Ishikawa (cell line): ENCODE results near the gene TRIM24.

Source experiments
- CEBPB ChIP-seq: IDR thresholded peaks from 2 replicates; pipeline ENCODE4 v1.6.1; 2012
- CREB1 ChIP-seq: IDR thresholded peaks from 2 replicates; pipeline ENCODE4 v1.6.1; 2012; ENCODE audit warnings: low read depth
- EGR1 ChIP-seq: IDR thresholded peaks from 2 replicates; pipeline ENCODE4 v1.6.1; 2012
- EP300 ChIP-seq: IDR thresholded peaks from 2 replicates; pipeline ENCODE4 v1.6.1; 2012; ENCODE audit warnings: borderline replicate concordance
- FOXM1 ChIP-seq: IDR thresholded peaks from 2 replicates; pipeline ENCODE4 v1.6.1; 2012; ENCODE audit warnings: low read depth, borderline replicate concordance
- MAX ChIP-seq: IDR thresholded peaks from 2 replicates; pipeline ENCODE4 v1.6.1; 2012
- NFIC ChIP-seq: IDR thresholded peaks from 2 replicates; pipeline ENCODE4 v1.6.1; 2012
- RAD21 ChIP-seq: IDR thresholded peaks from 2 replicates; pipeline ENCODE4 v1.6.1; 2012; ENCODE audit warnings: low read depth
- TAF1 ChIP-seq: IDR thresholded peaks from 2 replicates; pipeline ENCODE4 v1.6.1; 2012; ENCODE audit warnings: low read depth, mild to moderate bottlenecking
- TCF12 ChIP-seq: IDR thresholded peaks from 2 replicates; pipeline ENCODE4 v1.6.1; 2012; ENCODE audit warnings: low read depth
- TEAD4 ChIP-seq: IDR thresholded peaks from 2 replicates; pipeline ENCODE4 v1.6.1; 2012
- YY1 ChIP-seq: IDR thresholded peaks from 2 replicates; pipeline ENCODE4 v1.6.1; 2012; ENCODE audit warnings: low read depth
- ZBTB7A ChIP-seq: IDR thresholded peaks from 2 replicates; pipeline ENCODE4 v1.6.1; 2012; ENCODE audit warnings: low read depth
- TF ChIP-seq, protein P1 (sequence below): IDR thresholded peaks from 2 replicates; pipeline ENCODE4 v1.6.1; 2012; ENCODE audit warnings: low read depth, mild to moderate bottlenecking
- TF ChIP-seq, protein P2 (sequence below): IDR thresholded peaks from 2 replicates; pipeline ENCODE4 v1.6.1; 2012

TRIM24 gene

DNA sequence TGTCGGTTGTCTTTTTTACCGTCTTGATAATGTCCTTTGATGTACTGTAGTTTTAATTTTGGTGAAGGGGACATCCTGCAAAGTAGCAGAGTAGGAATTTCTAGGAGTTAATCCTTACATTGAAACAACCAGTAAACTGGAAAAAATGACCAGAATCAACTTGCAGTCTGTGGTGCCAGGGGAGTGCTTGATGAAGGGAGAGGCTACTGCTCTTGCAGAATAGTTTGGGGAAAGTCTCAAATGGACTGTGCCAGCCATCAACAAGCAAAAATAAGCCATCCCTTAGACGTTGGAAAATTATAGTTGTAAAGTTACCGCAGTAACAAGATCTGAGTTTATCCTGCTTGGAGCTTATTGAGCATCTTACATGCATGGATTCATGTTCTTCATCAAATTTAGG, 32.4 kb downstream of the TRIM24 start:
- TF ChIP-seq EP300 (no peak), TAF1 (no peak), NFIC (no peak), CEBPB (no peak), CREB1 (no peak), ZBTB7A (no peak), EGR1 (no peak), TEAD4 (no peak), FOXM1 (no peak), YY1 (no peak)
- TF ChIP-seq, protein P1, sequence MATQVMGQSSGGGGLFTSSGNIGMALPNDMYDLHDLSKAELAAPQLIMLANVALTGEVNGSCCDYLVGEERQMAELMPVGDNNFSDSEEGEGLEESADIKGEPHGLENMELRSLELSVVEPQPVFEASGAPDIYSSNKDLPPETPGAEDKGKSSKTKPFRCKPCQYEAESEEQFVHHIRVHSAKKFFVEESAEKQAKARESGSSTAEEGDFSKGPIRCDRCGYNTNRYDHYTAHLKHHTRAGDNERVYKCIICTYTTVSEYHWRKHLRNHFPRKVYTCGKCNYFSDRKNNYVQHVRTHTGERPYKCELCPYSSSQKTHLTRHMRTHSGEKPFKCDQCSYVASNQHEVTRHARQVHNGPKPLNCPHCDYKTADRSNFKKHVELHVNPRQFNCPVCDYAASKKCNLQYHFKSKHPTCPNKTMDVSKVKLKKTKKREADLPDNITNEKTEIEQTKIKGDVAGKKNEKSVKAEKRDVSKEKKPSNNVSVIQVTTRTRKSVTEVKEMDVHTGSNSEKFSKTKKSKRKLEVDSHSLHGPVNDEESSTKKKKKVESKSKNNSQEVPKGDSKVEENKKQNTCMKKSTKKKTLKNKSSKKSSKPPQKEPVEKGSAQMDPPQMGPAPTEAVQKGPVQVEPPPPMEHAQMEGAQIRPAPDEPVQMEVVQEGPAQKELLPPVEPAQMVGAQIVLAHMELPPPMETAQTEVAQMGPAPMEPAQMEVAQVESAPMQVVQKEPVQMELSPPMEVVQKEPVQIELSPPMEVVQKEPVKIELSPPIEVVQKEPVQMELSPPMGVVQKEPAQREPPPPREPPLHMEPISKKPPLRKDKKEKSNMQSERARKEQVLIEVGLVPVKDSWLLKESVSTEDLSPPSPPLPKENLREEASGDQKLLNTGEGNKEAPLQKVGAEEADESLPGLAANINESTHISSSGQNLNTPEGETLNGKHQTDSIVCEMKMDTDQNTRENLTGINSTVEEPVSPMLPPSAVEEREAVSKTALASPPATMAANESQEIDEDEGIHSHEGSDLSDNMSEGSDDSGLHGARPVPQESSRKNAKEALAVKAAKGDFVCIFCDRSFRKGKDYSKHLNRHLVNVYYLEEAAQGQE, result no peak

- no peak for TF ChIP-seq ZBTB7A
- no peak for TF ChIP-seq MAX
- TF ChIP-seq, protein P1, result no peak
- TF ChIP-seq TEAD4, result no peak
- no peak for TF ChIP-seq EGR1
- no peak for TF ChIP-seq CEBPB
- TF ChIP-seq NFIC, result no peak
- no peak for TF ChIP-seq FOXM1
- no peak for TF ChIP-seq YY1
- no peak for TF ChIP-seq RAD21
- no peak for TF ChIP-seq TCF12
- TF ChIP-seq TAF1, result no peak
Observed at GRCh38 chr7:138493535-138493934, 33.5 kb downstream of the TRIM24 start.

DNA sequence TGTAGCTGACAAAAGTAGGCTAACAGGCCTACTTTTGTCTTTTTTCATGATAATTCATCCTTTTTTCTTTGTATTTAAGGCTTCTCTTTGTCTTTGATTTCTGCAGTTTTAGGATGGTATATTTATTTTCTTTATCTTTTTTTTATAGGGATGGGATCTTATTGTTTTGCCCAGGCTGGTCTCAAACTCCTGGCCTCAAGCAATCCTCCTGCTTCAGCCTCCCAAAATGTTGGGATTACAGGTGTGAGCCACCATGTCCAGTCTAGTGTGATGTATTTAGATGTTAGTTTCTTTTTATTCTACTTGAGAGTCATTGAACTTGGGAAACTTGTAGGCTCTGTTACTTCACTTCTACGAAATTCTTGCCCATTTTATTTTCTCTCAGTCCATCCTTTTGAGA, 35.4 kb downstream of the TRIM24 start:
- TF ChIP-seq EP300 (no peak), TCF12 (no peak), FOXM1 (no peak), TEAD4 (no peak), YY1 (no peak), EGR1 (no peak), MAX (no peak), ZBTB7A (no peak), CEBPB (no peak), RAD21 (no peak), NFIC (no peak)
- TF ChIP-seq, protein P1, result no peak

GRCh38 chr7:138499340-138499739, 39.3 kb downstream of the TRIM24 start:
- TF ChIP-seq TEAD4 (no peak), NFIC (no peak), EGR1 (no peak), CREB1 (no peak), ZBTB7A (no peak)

DNA sequence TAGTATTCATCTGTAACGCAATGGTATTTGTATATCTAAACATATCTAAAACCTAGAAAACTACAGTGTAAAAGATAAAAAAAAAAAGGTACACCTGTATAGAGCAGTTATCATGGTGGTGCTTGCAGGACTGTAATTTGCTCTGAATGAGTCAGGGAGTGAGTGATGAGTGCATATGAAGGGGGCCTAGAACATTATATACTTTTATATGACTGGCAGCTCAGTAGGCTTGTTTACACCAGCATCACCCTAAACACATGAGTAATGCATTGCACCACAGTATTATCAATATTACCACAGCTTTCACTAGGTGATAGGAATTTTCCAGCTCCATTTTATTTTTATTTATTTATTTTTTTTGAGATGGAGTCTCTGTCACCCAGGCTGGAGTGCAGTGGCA, 40.8 kb downstream of the TRIM24 start:
- TF ChIP-seq MAX (no peak), FOXM1 (no peak), ZBTB7A (no peak), TEAD4 (no peak), EGR1 (no peak), EP300 (no peak), TAF1 (no peak), YY1 (no peak), NFIC (no peak), CREB1 (no peak), RAD21 (no peak)
- TF ChIP-seq, protein P1, result no peak
- TF ChIP-seq, protein P2, sequence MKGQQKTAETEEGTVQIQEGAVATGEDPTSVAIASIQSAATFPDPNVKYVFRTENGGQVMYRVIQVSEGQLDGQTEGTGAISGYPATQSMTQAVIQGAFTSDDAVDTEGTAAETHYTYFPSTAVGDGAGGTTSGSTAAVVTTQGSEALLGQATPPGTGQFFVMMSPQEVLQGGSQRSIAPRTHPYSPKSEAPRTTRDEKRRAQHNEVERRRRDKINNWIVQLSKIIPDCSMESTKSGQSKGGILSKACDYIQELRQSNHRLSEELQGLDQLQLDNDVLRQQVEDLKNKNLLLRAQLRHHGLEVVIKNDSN, result no peak
